CD4-positive, alpha-beta T cell (primary cell): ENCODE results near the gene LGALS14. TPM values are rescaled to one million over a fixed set of nuclear protein-coding genes. Genes with fewer than 3 reads are reported as not detected.

Source experiments
- ATAC-seq: fragments of 200-7000 bp; cut with Tn5 transposase; one replicate; pipeline ENCODE4 v1.10.0; 2022; ENCODE audit warnings: mild to moderate bottlenecking; ENCODE audit not compliant: poor library complexity
- CTCF ChIA-PET: fragments of 350-600 bp; sonication (Branson Sonifier 250); formaldehyde crosslinking; loops from one replicate; lab custom pipeline; 2021; ENCODE audit warnings: antibody characterized with exemption, inconsistent platforms; lab: Charles Lee
- POLR2A ChIA-PET: fragments of 350-600 bp; sonication (Branson Sonifier 250); formaldehyde crosslinking; loops from one replicate; lab custom pipeline; 2021; ENCODE audit warnings: antibody characterized with exemption, inconsistent platforms; lab: Charles Lee
- DNase-seq, 14 experiments: peaks; one replicate each; pipeline ENCODE4 v3.0.0-alpha.2; 2013 to 2020; ENCODE audit warnings: mixed read lengths in 2 of 14
- H3K27ac ChIP-seq, 2 donors: one replicate each; pipeline versions ENCODE4 v1.5.1 to v1.7.0; 2013; ENCODE audit warnings: low read length in 2 of 2, low read depth in 1 of 2, mild to moderate bottlenecking in 1 of 2
- H3K27me3 ChIP-seq, 2 experiments: 1 replicate in 1 of 2; 2 replicates in 1 of 2; pipeline versions ENCODE4 v1.6.1 to v1.7.0; 2013; ENCODE audit warnings: low read length in 2 of 2, control low read depth in 1 of 2, mild to moderate bottlenecking in 1 of 2, moderate library complexity in 1 of 2; ENCODE audit not compliant: insufficient read depth in 2 of 2, control insufficient read depth in 1 of 2
- H3K36me3 ChIP-seq: one replicate; pipeline ENCODE4 v1.6.1; 2013; ENCODE audit warnings: low read length, control low read depth; ENCODE audit not compliant: insufficient read depth
- H3K4me1 ChIP-seq: one replicate; pipeline ENCODE4 v1.6.1; 2013; ENCODE audit warnings: low read length, control low read depth; ENCODE audit not compliant: insufficient read depth
- H3K4me3 ChIP-seq: one replicate; pipeline ENCODE4 v1.5.1; 2013; ENCODE audit warnings: mild to moderate bottlenecking, low read length, moderate library complexity
- H3K9me3 ChIP-seq, 2 experiments: 1 replicate in 1 of 2; 2 replicates in 1 of 2; pipeline versions ENCODE4 v1.6.1 to v1.7.0; 2013; ENCODE audit warnings: low read length in 2 of 2, mild to moderate bottlenecking in 2 of 2, control low read depth in 1 of 2, moderate library complexity in 1 of 2; ENCODE audit not compliant: control insufficient read depth in 1 of 2, insufficient read depth in 1 of 2
- H3K27ac Mint-ChIP-seq: one replicate; pipeline ENCODE4 v1.8.0; 2020; ENCODE audit warnings: mixed read lengths
- H3K27me3 Mint-ChIP-seq: one replicate; pipeline ENCODE4 v1.8.0; 2021; ENCODE audit warnings: mixed read lengths
- H3K36me3 Mint-ChIP-seq: one replicate; pipeline ENCODE4 v1.8.0; 2021; ENCODE audit warnings: low read depth, mixed read lengths
- H3K4me1 Mint-ChIP-seq: one replicate; pipeline ENCODE4 v1.8.0; 2021; ENCODE audit warnings: low read depth, mixed read lengths
- H3K4me3 Mint-ChIP-seq: one replicate; pipeline ENCODE4 v1.8.0; 2020; ENCODE audit warnings: mild to moderate bottlenecking, mixed read lengths
- H3K9me3 Mint-ChIP-seq: one replicate; pipeline ENCODE4 v1.8.0; 2020; ENCODE audit warnings: mixed read lengths
- CTCF ChIP-seq: fragments of 200-600 bp; IDR thresholded peaks from one replicate; pipeline ENCODE4 v1.8.0; 2022; ENCODE audit warnings: antibody characterized with exemption, mild to moderate bottlenecking
- intact Hi-C, 2 experiments: fragments of 100-400 bp; cut with DNase I in 1 of 2; cut with micrococcal nuclease in 1 of 2; formaldehyde crosslinking; loops; one replicate each; pipeline versions ENCODE4 v1.15.1 to v1.9.0; 2023 to 2025; cut with DNase I, micrococcal nuclease
- polyA plus RNA-seq, 2 donors: library from polyadenylated mRNA; unstranded; fragments of 120-200 nt; gene quantifications; one replicate each; pipeline ENCODE4 v1.2.1, GENCODE V29; 2013
- total RNA-seq, 174 experiments: library from RNA in 2 of 174; stranded (reverse) in 2 of 174; gene quantifications; one replicate each; pipeline ENCODE4 v1.2.3 and lab custom pipeline; 2021 to 2026

LGALS14 gene, protein sequence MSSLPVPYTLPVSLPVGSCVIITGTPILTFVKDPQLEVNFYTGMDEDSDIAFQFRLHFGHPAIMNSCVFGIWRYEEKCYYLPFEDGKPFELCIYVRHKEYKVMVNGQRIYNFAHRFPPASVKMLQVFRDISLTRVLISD
- total RNA-seq = not detected
- not detected for polyA plus RNA-seq (2013, experiment 1 of 2)
- polyA plus RNA-seq (2013, experiment 2 of 2) = 0.26 TPM
- total RNA-seq (lab: John Stamatoyannopoulos, UW) = 0 to 0.91 (median 0.14) reads per million in 172 experiments

DNA sequence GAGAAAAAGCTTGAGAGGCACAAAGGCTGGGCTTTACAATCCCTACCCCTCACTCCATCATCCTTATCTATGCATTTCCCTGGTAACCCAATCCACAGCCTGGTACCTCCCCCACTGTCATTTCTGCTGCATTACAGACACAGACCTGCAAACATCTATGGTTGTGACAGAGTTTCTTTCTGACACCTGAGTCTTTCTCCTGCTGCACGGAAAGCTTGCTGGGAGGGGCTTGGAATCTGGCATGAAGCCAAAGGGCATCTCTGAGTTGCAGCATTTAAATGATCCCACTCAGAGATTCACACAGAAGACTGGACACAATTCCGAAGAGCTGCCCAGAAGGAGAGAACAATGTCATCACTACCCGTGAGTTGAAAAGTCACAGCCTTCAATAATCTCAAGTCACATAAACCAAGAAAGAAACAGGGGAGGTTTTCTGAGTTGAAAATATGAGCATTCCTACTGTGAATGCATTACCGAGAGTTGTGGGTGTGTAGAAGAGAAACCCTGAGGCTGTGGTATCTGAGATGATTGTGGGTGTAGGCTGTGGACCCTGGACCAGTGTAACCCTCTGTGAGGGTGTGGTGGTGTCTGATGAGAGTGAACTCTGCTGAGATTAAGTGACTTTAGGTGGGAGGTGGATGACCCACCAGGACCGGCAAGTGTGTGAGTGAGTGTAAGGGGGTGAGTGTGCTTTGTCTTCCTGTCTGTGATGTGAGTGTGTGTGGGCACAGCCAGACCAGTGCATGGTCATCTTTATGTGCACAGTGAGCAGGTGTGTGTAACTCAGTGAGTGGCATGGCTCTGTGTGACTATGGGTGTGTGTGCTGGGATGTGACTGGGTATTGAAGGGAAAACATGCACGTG is at the start of gene LGALS14:
TSS of gene LGALS14 (plus strand) at position 301 of the 864 bp plus-strand sequence. CDS start at position 349, 48 bp downstream.
- no peak for ATAC-seq
- CTCF ChIA-PET = no interaction called here

GRCh38 chr19:39655613-39656012 is 48.7 kb upstream of the LGALS14 start, which contains the start of gene LGALS16:
LGALS16 (plus strand) TSS chr19:39655913; CDS start chr19:39655962, 49 bp downstream.
- no peaks in the 10 kb centered on the region for H3K36me3 ChIP-seq
- TF ChIP-seq CTCF = no peak
- CTCF ChIA-PET = no interaction called here
- peaks cover 67% of the 10 kb centered on the region for H3K27me3 Mint-ChIP-seq
- H3K9me3 Mint-ChIP-seq = no peaks in the 10 kb centered on the region
- no peaks in the 10 kb centered on the region for H3K4me1 Mint-ChIP-seq
- ATAC-seq = no peak
- POLR2A ChIA-PET = no interaction called here
- no peaks in the 10 kb centered on the region for H3K9me3 ChIP-seq
- H3K4me1 ChIP-seq = no peaks in the 10 kb centered on the region
- H3K4me3 Mint-ChIP-seq = no peak within 1 kb of the TSS
- H3K27ac Mint-ChIP-seq = no peak within 1 kb of the TSS
- H3K4me3 ChIP-seq = no peak within 1 kb of the TSS
- intact Hi-C loops = no loop called here
- H3K36me3 Mint-ChIP-seq = no peaks in the 10 kb centered on the region
- no peak for DNase-seq
- H3K27me3 ChIP-seq = no peaks in the 10 kb centered on the region
- H3K27ac ChIP-seq = no peak within 1 kb of the TSS

More for the DNA sequence above, at the start of gene LGALS14:
- peaks cover 0 to 3% of the 10 kb centered on the region in 2 experiments for H3K27me3 ChIP-seq
- H3K36me3 Mint-ChIP-seq = no peaks in the 10 kb centered on the region
- intact Hi-C loops = no loop called here
- H3K9me3 ChIP-seq = no peaks in the 10 kb centered on the region
- H3K4me1 Mint-ChIP-seq = peaks cover 22% of the 10 kb centered on the region
- no peak within 1 kb of the TSS for H3K4me3 ChIP-seq
- peaks cover 19% of the 10 kb centered on the region for H3K4me1 ChIP-seq
- TF ChIP-seq CTCF = no peak
- H3K27me3 Mint-ChIP-seq = peaks cover 18% of the 10 kb centered on the region
- no peaks in the 10 kb centered on the region for H3K36me3 ChIP-seq
- H3K27ac ChIP-seq = no peak within 1 kb of the TSS
- H3K4me3 Mint-ChIP-seq = no peak within 1 kb of the TSS
- H3K27ac Mint-ChIP-seq = no peak within 1 kb of the TSS
- no peaks in the 10 kb centered on the region for H3K9me3 Mint-ChIP-seq
- peak in 1 of 14 experiments; percentile 8 for DNase-seq
- POLR2A ChIA-PET = no interaction called here

DNA sequence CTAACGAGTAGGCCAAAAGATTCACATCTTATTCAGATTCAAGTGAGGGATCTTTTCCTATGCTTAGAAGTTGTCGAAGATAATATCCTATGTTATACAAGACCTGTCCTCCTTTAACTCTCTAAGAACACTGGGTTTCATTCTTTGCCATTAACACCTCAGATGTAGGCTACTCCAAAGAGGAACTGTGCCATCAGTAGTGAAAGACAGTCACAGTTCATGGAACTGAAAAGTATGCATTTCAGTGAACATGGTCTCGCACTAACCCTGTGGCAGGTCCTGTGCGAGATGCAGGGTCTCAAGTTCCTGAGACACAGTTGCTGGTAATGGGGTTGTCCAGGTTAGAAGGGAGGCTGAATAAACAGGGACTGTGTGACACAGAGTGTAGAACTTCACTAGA is 44.5 kb upstream of the LGALS14 start:
- no peak overlapping the region for H3K27ac ChIP-seq
- no peaks in the 10 kb centered on the region for H3K27me3 ChIP-seq
- peaks cover 6% of the 10 kb centered on the region for H3K4me1 Mint-ChIP-seq
- CTCF ChIA-PET = no interaction called here
- no peaks in the 10 kb centered on the region for H3K9me3 ChIP-seq
- POLR2A ChIA-PET = no interaction called here
- intact Hi-C loops = no loop called here
- H3K4me3 ChIP-seq = no peak overlapping the region
- TF ChIP-seq CTCF = no peak
- H3K4me1 ChIP-seq = no peaks in the 10 kb centered on the region
- no peak overlapping the region for H3K27ac Mint-ChIP-seq
- no peak overlapping the region for H3K4me3 Mint-ChIP-seq
- peaks cover 29% of the 10 kb centered on the region for H3K27me3 Mint-ChIP-seq
- ATAC-seq (no peak), DNase-seq (no peak)
- H3K36me3 Mint-ChIP-seq = no peaks in the 10 kb centered on the region
- H3K36me3 ChIP-seq = no peaks in the 10 kb centered on the region
- H3K9me3 Mint-ChIP-seq = no peaks in the 10 kb centered on the region
